H9 (cell line): ENCODE results near the gene HIPK1. TPM values are rescaled to one million over a fixed set of nuclear protein-coding genes. Genes with fewer than 3 reads are reported as not detected.

Experiments used
- DNase-seq: peaks from one replicate; pipeline ENCODE4 v3.0.0-alpha.2; 2017
- H2AFZ ChIP-seq: one replicate; pipeline ENCODE4 v1.6.1; 2013; ENCODE audit warnings: mild to moderate bottlenecking, low read length, control low read depth, moderate library complexity
- H2AK5ac ChIP-seq: 2 replicates; pipeline ENCODE4 v1.6.1; 2013; ENCODE audit warnings: low read length, control low read depth, mixed read lengths; ENCODE audit not compliant: insufficient read length
- H2BK120ac ChIP-seq: one replicate; pipeline ENCODE4 v1.6.1; 2013; ENCODE audit warnings: low read depth, mild to moderate bottlenecking, low read length, control low read depth, inconsistent platforms; ENCODE audit not compliant: poor library complexity, severe bottlenecking
- H2BK12ac ChIP-seq: 2 replicates; pipeline ENCODE4 v1.6.1; 2013; ENCODE audit warnings: low read length, control low read depth, mixed read lengths, low read depth; ENCODE audit not compliant: insufficient read length
- H2BK15ac ChIP-seq: 2 replicates; pipeline ENCODE4 v1.6.1; 2013; ENCODE audit warnings: low read depth, low read length, control low read depth
- H2BK20ac ChIP-seq: one replicate; pipeline ENCODE4 v1.6.1; 2013; ENCODE audit warnings: low read depth, mild to moderate bottlenecking, low read length, control low read depth, inconsistent platforms; ENCODE audit not compliant: poor library complexity, severe bottlenecking
- H2BK5ac ChIP-seq: 2 replicates; pipeline ENCODE4 v1.6.1; 2013; ENCODE audit warnings: low read length, control low read depth, mixed read lengths; ENCODE audit not compliant: insufficient read length
- H3K14ac ChIP-seq: 2 replicates; pipeline ENCODE4 v1.6.1; 2013; ENCODE audit warnings: low read length, control low read depth; ENCODE audit not compliant: insufficient read depth
- H3K18ac ChIP-seq: 2 replicates; pipeline ENCODE4 v1.6.1; 2013; ENCODE audit warnings: low read depth, mild to moderate bottlenecking, mixed read lengths, low read length, control low read depth; ENCODE audit not compliant: insufficient read length
- H3K23ac ChIP-seq: 2 replicates; pipeline ENCODE4 v1.6.1; 2013; ENCODE audit warnings: low read length, control low read depth, mixed read lengths, low read depth; ENCODE audit not compliant: insufficient read length
- H3K23me2 ChIP-seq: 2 replicates; pipeline ENCODE4 v1.6.1; 2013; ENCODE audit warnings: low read depth, mild to moderate bottlenecking, mixed read lengths, low read length, control low read depth; ENCODE audit not compliant: insufficient read length, poor library complexity, severe bottlenecking
- H3K27ac ChIP-seq: 2 replicates; pipeline ENCODE4 v1.5.1; 2013; ENCODE audit warnings: low read length, control low read depth, mixed read lengths, low read depth; ENCODE audit not compliant: insufficient read length
- H3K27me3 ChIP-seq: 2 replicates; pipeline ENCODE4 v1.6.1; 2013; ENCODE audit warnings: low read length, control low read depth, inconsistent platforms; ENCODE audit not compliant: insufficient read depth
- H3K4ac ChIP-seq: 2 replicates; pipeline ENCODE4 v1.6.1; 2013; ENCODE audit warnings: low read depth, mild to moderate bottlenecking, control low read depth, inconsistent platforms, low read length, moderate library complexity
- H3K4me1 ChIP-seq: 2 replicates; pipeline ENCODE4 v1.6.1; 2013; ENCODE audit warnings: low read length, control low read depth, inconsistent platforms; ENCODE audit not compliant: insufficient read depth
- H3K4me2 ChIP-seq: 2 replicates; pipeline ENCODE4 v1.6.1; 2013; ENCODE audit warnings: low read length, control low read depth, mixed read lengths; ENCODE audit not compliant: insufficient read length, insufficient read depth
- H3K56ac ChIP-seq: 2 replicates; pipeline ENCODE4 v1.6.1; 2013; ENCODE audit warnings: low read depth, mild to moderate bottlenecking, mixed read lengths, low read length, control low read depth; ENCODE audit not compliant: insufficient read length
- H3K79me1 ChIP-seq: 2 replicates; pipeline ENCODE4 v1.6.1; 2013; ENCODE audit warnings: low read depth, mild to moderate bottlenecking, moderate library complexity, low read length, control low read depth, inconsistent platforms; ENCODE audit not compliant: insufficient read depth, poor library complexity, severe bottlenecking
- H3K79me2 ChIP-seq: 2 replicates; pipeline ENCODE4 v1.6.1; 2013; ENCODE audit warnings: low read length, control low read depth, inconsistent platforms; ENCODE audit not compliant: insufficient read depth
- H3K9ac ChIP-seq: 2 replicates; pipeline ENCODE4 v1.6.1; 2013; ENCODE audit warnings: low read length, control low read depth, mixed read lengths; ENCODE audit not compliant: insufficient read length; ENCODE audit errors: extremely low read depth
- H3K9me3 ChIP-seq: one replicate; pipeline ENCODE4 v1.6.1; 2013; ENCODE audit warnings: low read depth, low read length, inconsistent platforms; ENCODE audit not compliant: control insufficient read depth
- H3T11ph ChIP-seq: one replicate; pipeline ENCODE4 v1.6.1; 2013; ENCODE audit warnings: mild to moderate bottlenecking, low read length, control low read depth, inconsistent platforms
- H4K20me1 ChIP-seq: one replicate; pipeline ENCODE4 v1.6.1; 2013; ENCODE audit not compliant: control insufficient read depth, insufficient read length, insufficient read depth
- H4K5ac ChIP-seq: 2 replicates; pipeline ENCODE4 v1.6.1; 2013; ENCODE audit warnings: low read depth, mild to moderate bottlenecking, mixed read lengths, low read length, control low read depth; ENCODE audit not compliant: insufficient read length
- H4K8ac ChIP-seq: replicated peaks from 2 replicates; pipeline ENCODE4 v1.6.1; 2013; ENCODE audit warnings: low read length, control low read depth, mixed read lengths, low read depth; ENCODE audit not compliant: insufficient read length
- H4K91ac ChIP-seq: 2 replicates; pipeline ENCODE4 v1.6.1; 2013; ENCODE audit warnings: low read depth, mild to moderate bottlenecking, moderate library complexity, mixed read lengths, low read length, control low read depth; ENCODE audit not compliant: insufficient read length
- H3K27ac Mint-ChIP-seq, 3 experiments: 2 replicates in 2 of 3; 3 replicates in 1 of 3; pipeline ENCODE4 v1.8.0; 2020 to 2021; ENCODE audit warnings: mixed read lengths in 3 of 3, mild to moderate bottlenecking in 1 of 3, moderate library complexity in 1 of 3
- H3K27me3 Mint-ChIP-seq: 2 replicates; pipeline ENCODE4 v1.8.0; 2021; ENCODE audit warnings: low read depth, mild to moderate bottlenecking, moderate library complexity, mixed read lengths
- H3K36me3 Mint-ChIP-seq, 3 experiments: 2 replicates in 2 of 3; 3 replicates in 1 of 3; pipeline ENCODE4 v1.8.0; 2020 to 2021; ENCODE audit warnings: low read depth in 3 of 3, mixed read lengths in 3 of 3; ENCODE audit not compliant: insufficient read depth in 1 of 3
- H3K4me1 Mint-ChIP-seq, 2 experiments: 2 replicates each; pipeline ENCODE4 v1.8.0; 2020; ENCODE audit warnings: mixed read lengths in 2 of 2
- H3K4me3 Mint-ChIP-seq, 2 experiments: 2 replicates in 1 of 2; 3 replicates in 1 of 2; pipeline ENCODE4 v1.8.0; 2020 to 2021; ENCODE audit warnings: mild to moderate bottlenecking in 2 of 2, mixed read lengths in 2 of 2, moderate library complexity in 1 of 2
- H3K9me3 Mint-ChIP-seq, 2 experiments: 2 replicates in 1 of 2; 3 replicates in 1 of 2; pipeline ENCODE4 v1.8.0; 2020; ENCODE audit warnings: mild to moderate bottlenecking in 2 of 2, mixed read lengths in 2 of 2, moderate library complexity in 1 of 2
- CTCF ChIP-seq: fragments of 200-600 bp; sonication (generic); conservative IDR thresholded peaks from 3 replicates; pipeline ENCODE4 v1.8.0; 2021; ENCODE audit warnings: antibody characterized with exemption, mild to moderate bottlenecking
- WGBS: extraction: QIAGEN DNeasy Blood & Tissue Kit; methylation state at CpG from one replicate; pipeline ENCODE4 v1.1.7; 2013; ENCODE audit warnings: missing lambda C conversion rate, low lambda C conversion rate, mixed read lengths; ENCODE audit not compliant: insufficient read length; ENCODE audit errors: extremely low coverage; 5-methylcytosine and 5-hydroxymethylcytosine counted together
- total RNA-seq: library from RNA; stranded (reverse); gene quantifications from 2 replicates; pipeline ENCODE4 v1.2.1, GENCODE V29; 2021

Gene HIPK1
- total RNA-seq, 1 experiment from 2014 or later = 65.7 TPM

DNA sequence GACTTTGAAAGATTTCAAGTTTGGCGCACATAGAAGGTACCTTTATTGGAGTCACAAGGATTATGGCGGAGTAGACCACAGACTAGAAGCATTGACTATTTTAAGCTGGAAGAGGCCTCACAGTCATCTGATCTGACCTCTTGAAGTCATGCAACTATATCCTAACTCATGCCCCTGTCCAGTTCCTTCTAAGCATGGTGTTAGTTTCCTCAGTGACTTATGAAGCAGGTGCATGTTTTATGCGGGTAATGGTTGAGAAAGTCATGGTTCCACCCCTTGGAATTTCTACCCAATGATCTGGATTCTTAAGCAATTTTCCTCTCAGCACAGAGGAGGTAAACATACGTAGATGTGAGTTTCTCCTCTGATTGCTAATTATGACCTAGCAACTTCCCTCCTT, 61.8 kb downstream of the HIPK1 start:
- H3T11ph ChIP-seq = no peak overlapping the region
- no peak overlapping the region for H2BK15ac ChIP-seq
- H4K5ac ChIP-seq = no peak overlapping the region
- Mint-ChIP-seq H3K4me1 (peaks cover 3 to 4% of the 10 kb centered on the region in 2 experiments; a peak in 3 of 4 replicates), H3K4me3 (no peak overlapping the region), H3K36me3 (peaks cover 28 to 43% (median 37%) of the 10 kb centered on the region in 3 experiments), H3K9me3 (peaks cover 34 to 42% of the 10 kb centered on the region in 2 experiments), H3K27me3 (peaks cover 10% of the 10 kb centered on the region), H3K27ac (no peak overlapping the region)
- H2BK20ac ChIP-seq = no peak overlapping the region
- no peak overlapping the region for H3K4me2 ChIP-seq
- DNase-seq = no peak
- H3K9me3 ChIP-seq = peaks cover 7% of the 10 kb centered on the region
- H3K9ac ChIP-seq = no peak overlapping the region
- no peak overlapping the region for H4K91ac ChIP-seq
- no peaks in the 10 kb centered on the region for H3K23me2 ChIP-seq
- H2BK12ac ChIP-seq = no peak overlapping the region
- no peak overlapping the region for H3K27ac ChIP-seq
- H4K20me1 ChIP-seq = no peaks in the 10 kb centered on the region
- H2BK5ac ChIP-seq = no peak overlapping the region
- H4K8ac ChIP-seq = no peak overlapping the region
- H3K23ac ChIP-seq = no peak overlapping the region
- H2BK120ac ChIP-seq = no peak overlapping the region
- no peak overlapping the region for H3K14ac ChIP-seq
- no peak overlapping the region for H2AFZ ChIP-seq
- no peak overlapping the region for H3K18ac ChIP-seq
- no peaks in the 10 kb centered on the region for H3K4me1 ChIP-seq
- no peak overlapping the region for H3K4ac ChIP-seq
- no peaks in the 10 kb centered on the region for H3K27me3 ChIP-seq
- H3K56ac ChIP-seq = no peak overlapping the region
- WGBS = no CpG with 5 or more reads among the region's 4 CpGs
- no peaks in the 10 kb centered on the region for H3K79me2 ChIP-seq
- no peak overlapping the region for H2AK5ac ChIP-seq
- TF ChIP-seq CTCF = no peak
- H3K79me1 ChIP-seq = no peaks in the 10 kb centered on the region
